ENCODE measurements around the gene ESRRB.

Gene ESRRB

DNA sequence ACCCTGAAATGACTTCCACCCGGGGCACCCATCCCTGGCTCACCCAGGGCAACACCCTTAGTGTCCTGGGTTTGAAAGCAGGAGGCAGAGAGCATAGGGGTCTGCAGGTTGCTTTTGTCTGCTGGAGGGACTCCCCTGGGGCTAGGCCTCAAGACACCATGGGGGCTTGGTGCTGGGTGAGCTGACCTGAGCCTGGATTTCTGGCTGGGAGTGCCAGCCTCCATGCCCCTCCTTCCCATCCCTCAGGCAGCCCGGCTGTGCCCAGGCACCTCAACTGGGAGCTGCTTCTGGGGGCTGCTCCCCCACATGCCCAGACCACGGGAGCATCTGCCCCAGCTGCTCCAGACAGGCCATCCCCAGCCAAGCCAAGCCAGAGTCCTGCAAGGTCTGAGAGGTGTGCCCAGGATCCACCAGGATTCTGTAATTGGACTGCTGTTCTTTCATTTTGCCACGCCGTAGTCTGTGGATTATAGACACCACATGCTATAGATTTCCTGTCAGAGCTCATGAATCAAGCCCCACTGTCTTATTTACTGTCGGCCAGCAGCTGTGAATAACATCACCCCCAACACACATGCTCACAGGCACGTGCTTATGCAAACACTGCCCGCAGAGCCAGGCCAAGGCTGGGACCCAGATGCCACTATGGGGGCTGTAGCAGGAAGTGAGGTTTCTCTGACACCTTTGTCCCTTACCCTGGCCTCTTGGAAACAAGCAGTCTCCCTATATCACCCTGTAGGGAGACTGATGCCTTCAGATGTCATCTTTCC, 29.4 kb upstream of the ESRRB start:
- ATAC-seq: peak; percentile 25
- Mint-ChIP-seq H3K9me3 (no peaks in the 10 kb centered on the region), H3K36me3 (no peaks in the 10 kb centered on the region), H3K27ac (no peak overlapping the region), H3K4me3 (no peak overlapping the region), H3K4me1 (no peaks in the 10 kb centered on the region)
- no peak for DNase-seq (ENCODE audit: low spot score in 2 of 2)

DNA sequence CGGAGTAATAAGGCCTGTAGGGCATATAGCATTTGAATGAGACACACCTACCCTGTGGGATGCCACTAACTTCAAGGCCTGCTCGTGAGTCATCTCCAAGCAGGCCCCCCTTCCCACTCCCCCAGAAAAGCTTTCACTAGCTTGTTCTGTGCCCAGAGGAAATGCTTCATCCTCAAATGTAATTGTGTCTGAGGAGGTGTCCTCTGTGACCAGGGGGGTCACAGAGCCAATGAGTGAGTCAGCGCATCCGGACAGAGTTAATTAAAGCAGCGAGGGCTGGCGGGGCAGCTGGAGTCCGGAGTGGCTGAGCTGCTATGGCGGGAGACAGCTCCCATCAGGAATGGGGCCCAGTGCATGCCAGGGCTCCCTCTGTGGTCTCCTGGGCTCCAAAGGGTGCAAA, 27.0 kb upstream of the ESRRB start:
- DNase-seq (ENCODE audit: low spot score in 2 of 2): no peak
- ATAC-seq: no peak

DNA sequence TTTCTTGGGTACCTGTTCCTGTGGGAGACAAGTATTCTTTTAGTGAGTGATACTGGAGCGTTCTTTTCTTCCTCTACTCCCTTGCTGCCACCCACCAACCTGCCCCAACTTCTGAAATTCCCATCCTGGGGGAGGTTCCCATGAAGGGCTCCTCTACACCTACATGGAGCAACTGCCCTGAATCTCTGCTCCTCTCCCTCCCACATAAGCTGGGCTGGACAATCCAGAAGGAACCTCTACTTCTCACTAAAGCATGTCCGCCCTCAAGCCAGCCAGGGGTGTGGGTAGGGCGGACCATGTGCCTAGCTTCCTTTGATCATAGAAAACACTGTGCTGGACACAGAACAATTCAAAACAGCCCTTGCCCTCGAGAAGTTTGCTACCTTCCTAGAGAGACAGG, 25.9 kb upstream of the ESRRB start:
- ATAC-seq (no peak), DNase-seq (ENCODE audit: low spot score in 2 of 2) (no peak)
- Mint-ChIP-seq H3K4me1 (no peaks in the 10 kb centered on the region), H3K9me3 (no peaks in the 10 kb centered on the region), H3K36me3 (no peaks in the 10 kb centered on the region), H3K27ac (no peak overlapping the region), H3K4me3 (no peak overlapping the region)

More for the DNA sequence above, 27.0 kb upstream of the ESRRB start:
- no peak overlapping the region for H3K4me3 Mint-ChIP-seq
- no peak overlapping the region for H3K27ac Mint-ChIP-seq
- no peaks in the 10 kb centered on the region for H3K36me3 Mint-ChIP-seq
- H3K4me1 Mint-ChIP-seq: no peaks in the 10 kb centered on the region
- no peaks in the 10 kb centered on the region for H3K9me3 Mint-ChIP-seq

DNA sequence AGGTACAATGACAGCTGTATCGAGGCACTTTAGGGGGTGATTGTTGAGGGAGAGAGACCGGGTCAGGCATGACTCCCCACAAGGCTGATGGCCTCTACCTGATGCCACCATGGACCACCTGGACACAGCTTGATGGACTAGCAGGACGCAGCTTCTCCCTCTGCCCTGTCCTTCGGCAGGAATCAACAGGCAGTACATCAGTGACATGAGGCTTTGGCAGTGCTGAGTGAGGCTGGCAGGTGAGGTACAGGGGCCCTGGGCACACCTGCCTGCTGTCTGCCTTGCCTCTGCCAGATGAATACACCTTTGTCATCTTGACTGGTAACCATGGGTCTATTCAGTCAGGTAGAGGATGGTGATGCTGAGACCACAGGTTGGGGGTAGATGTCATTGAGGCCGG, 25.3 kb upstream of the ESRRB start:
- Mint-ChIP-seq H3K4me1 (no peaks in the 10 kb centered on the region), H3K9me3 (no peaks in the 10 kb centered on the region), H3K27ac (no peak overlapping the region), H3K36me3 (no peaks in the 10 kb centered on the region), H3K4me3 (no peak overlapping the region)
- DNase-seq (ENCODE audit: low spot score in 2 of 2) (no peak), ATAC-seq (no peak)

DNA sequence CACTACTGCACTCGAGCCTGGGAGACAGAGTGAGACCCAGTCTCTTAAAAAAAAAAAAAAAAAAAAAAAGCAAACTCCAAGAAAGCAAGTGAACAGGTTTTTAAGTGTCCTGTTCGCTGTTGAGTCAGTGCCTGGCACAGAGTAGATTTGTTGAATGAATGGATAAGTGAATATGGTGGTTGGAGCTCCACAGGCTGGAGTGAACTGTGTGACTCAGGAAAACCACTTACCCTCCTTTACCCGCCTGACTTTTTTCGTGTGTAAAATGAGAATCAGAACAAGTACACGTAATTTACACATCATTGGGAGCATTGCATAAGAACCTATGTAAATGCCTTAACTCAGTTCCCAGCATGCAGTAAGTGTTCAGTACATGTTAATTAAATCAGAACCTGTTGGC, 24.0 kb upstream of the ESRRB start:
- no peaks in the 10 kb centered on the region for H3K9me3 Mint-ChIP-seq
- H3K27ac Mint-ChIP-seq: no peak overlapping the region
- no peak for DNase-seq (ENCODE audit: low spot score in 2 of 2)
- no peak overlapping the region for H3K4me3 Mint-ChIP-seq
- no peak for ATAC-seq
- no peaks in the 10 kb centered on the region for H3K4me1 Mint-ChIP-seq
- no peaks in the 10 kb centered on the region for H3K36me3 Mint-ChIP-seq

DNA sequence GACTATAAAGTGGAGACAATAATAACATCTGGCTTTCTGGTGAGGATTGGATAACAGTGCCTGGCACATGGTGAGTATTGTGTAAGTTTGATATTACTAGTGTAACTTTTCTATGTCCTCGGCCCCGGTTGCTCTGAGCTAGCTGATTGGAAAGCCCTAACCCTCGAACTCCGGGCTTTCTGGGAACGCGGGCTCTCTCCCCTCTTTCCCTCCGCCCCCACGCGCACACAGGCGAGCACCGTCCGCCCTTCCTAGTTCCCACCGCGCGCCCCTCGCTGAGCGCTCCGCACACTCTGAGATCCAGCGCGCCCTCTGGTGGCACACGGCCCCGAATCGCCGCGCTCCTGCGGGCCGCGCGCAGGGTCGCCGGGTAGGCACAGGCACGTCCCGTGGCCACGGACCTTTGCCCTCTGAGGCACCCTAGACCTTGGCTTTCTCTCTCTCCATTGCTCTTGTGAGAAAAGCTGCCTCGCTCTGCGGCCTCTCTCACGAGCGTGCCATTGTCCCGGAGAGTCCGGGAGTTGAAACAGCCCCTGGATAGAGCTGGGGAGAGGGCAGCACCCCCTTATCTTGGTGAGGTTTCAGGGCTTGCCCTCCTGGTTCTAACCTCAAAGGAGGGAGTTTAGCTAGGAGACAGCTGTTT, 23.2 kb upstream of the ESRRB start:
- no peak overlapping the region for H3K27ac Mint-ChIP-seq
- no peaks in the 10 kb centered on the region for H3K9me3 Mint-ChIP-seq
- no peak overlapping the region for H3K4me3 Mint-ChIP-seq
- no peaks in the 10 kb centered on the region for H3K36me3 Mint-ChIP-seq
- H3K4me1 Mint-ChIP-seq: no peaks in the 10 kb centered on the region
- ATAC-seq (peak; percentile 68), DNase-seq (ENCODE audit: low spot score in 2 of 2) (peak; percentile 42 to 80)

DNA sequence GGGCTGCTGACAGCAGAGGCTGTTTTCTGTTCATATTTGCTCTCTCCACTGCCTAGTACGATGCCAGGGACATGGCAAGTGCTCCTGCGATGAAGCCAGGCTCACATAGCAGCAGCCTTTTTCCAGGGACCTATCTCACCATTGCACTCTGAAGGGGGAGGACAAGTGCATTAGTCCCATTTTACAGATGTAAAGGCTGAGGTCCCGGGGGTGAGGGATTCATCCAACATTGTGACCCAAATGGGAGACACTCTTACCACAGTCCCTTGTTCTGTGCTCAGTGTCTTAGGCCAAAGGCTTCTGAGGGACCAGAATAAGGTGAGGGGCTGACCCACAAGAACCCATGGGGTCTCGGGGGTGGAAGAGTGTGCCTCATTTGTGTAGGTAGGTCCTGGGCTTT, 21.6 kb upstream of the ESRRB start:
- H3K9me3 Mint-ChIP-seq: no peaks in the 10 kb centered on the region
- no peaks in the 10 kb centered on the region for H3K36me3 Mint-ChIP-seq
- DNase-seq (ENCODE audit: low spot score in 2 of 2): no peak
- H3K4me1 Mint-ChIP-seq: no peaks in the 10 kb centered on the region
- H3K27ac Mint-ChIP-seq: no peak overlapping the region
- no peak for ATAC-seq
- no peak overlapping the region for H3K4me3 Mint-ChIP-seq

DNA sequence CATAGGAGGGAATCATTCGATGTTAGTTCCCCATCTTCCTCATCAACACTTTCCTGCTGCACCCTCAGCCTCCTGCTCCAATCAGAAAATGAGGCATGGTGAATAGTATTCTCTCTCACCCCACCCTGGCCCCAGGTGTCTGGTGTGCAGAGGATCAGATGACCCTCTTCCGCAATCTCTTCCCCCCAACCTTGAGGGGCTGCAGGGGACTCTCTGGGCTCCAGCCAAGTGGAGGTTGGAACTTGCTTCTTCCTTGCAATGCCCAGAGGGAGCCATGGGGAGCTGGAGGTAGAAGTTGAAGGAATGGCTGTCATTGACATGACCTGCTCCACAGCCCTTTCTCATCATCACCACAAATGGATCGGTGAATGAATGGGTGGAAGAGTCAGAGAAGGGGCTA, 20.2 kb upstream of the ESRRB start:
- no peaks in the 10 kb centered on the region for H3K36me3 Mint-ChIP-seq
- no peaks in the 10 kb centered on the region for H3K4me1 Mint-ChIP-seq
- H3K27ac Mint-ChIP-seq: no peak overlapping the region
- no peak overlapping the region for H3K4me3 Mint-ChIP-seq
- H3K9me3 Mint-ChIP-seq: no peaks in the 10 kb centered on the region
- DNase-seq (ENCODE audit: low spot score in 2 of 2) (no peak), ATAC-seq (no peak)

DNA sequence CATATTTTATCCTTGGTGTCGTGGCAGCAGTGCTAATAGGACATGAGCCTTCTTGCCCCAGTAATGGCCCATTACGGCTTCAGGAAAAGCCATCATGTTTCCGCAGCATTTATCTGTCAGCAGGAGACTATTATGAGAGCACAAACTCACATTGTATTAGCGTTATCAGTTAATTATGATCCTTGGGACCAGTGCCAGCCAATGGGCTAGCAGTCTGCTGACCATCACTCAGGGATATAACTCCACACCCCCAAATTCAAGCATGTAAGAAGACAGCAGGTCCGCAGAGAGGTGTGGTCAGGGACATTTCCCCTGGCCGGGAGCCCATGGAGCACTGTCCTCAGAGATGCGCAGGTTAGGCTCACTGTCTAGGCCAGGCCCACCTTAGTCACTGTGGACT, 4.9 kb upstream of the ESRRB start:
- Mint-ChIP-seq H3K9me3 (no peaks in the 10 kb centered on the region), H3K27ac (no peak overlapping the region), H3K4me3 (no peak overlapping the region), H3K4me1 (no peaks in the 10 kb centered on the region), H3K36me3 (no peaks in the 10 kb centered on the region)
- ATAC-seq: no peak
- DNase-seq (ENCODE audit: low spot score in 2 of 2): no peak

DNA sequence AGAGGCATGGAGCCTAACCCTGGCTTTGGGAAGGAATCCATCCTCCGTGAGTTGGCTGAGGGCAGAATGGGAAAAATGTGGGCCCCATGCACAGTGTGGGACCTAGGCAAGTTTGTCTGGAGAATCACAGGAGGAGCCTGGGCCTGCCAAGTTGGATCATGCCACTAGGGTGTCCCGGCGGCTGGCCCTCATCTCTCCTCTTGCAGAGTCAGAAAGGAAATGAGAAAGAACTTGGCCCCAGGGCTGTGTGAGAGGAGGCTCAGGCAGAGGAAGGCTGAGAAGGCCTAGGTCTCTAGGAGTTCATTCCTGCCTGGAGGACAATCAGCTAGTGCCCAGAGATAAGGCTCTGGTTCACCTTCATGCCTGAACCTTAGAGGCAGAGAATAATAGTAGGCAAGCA, 2.5 kb upstream of the ESRRB start:
- ATAC-seq: no peak
- Mint-ChIP-seq H3K9me3 (no peaks in the 10 kb centered on the region), H3K4me1 (peaks cover 10% of the 10 kb centered on the region), H3K4me3 (no peak overlapping the region), H3K27ac (no peak overlapping the region), H3K36me3 (no peaks in the 10 kb centered on the region)
- DNase-seq (ENCODE audit: low spot score in 2 of 2): no peak

DNA sequence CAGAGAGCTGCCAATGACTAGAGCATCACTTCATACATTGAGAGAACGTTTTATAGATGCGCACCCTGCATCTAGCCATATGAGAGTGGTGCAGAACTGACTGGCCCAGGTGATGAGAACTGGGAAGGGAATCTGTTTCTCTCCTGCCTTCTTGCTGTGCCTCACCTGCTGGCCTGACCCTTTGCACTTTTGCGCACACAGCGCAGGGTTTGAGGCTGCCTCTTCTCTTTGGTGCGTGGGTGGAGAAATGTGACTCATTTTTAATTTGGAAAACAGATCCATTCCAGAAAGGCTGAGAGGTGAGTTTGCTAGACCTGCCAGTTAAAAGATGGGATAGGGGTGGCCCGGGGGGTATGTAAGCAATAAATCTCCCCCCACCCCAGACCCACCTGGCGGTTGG, 453 bp upstream of the ESRRB start:
- no peak for DNase-seq (ENCODE audit: low spot score in 2 of 2)
- Mint-ChIP-seq H3K27ac (no peak overlapping the region), H3K36me3 (no peaks in the 10 kb centered on the region), H3K4me1 (peaks cover 10% of the 10 kb centered on the region), H3K9me3 (no peaks in the 10 kb centered on the region), H3K4me3 (no peak overlapping the region)
- no peak for ATAC-seq

DNA sequence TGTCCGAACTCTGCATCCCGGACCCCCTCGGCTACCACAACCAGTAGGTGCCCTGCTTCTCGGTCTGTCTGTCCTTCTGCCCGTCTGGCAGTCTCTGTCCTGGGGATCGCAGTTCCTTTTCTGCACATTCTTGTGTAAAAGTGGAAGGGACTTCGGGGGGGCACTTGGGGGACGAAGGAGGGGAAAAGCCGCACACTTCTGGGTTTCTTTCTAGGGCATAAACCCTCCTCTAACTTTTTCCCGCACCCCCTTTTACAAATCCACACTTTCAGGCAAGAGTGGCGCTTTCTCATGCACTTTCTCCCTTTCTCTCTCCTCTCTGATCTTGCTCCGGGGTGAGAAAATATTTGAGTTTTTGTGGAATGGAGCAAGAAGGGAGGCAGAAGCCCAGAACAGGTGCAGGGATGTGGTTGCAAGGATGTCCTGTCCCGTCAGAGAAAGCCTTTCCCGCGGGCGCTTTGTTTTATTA, 506 bp downstream of the ESRRB start:
- no peaks in the 10 kb centered on the region for H3K36me3 Mint-ChIP-seq
- DNase-seq (ENCODE audit: low spot score in 2 of 2) (no peak), ATAC-seq (no peak)
- H3K9me3 Mint-ChIP-seq: no peaks in the 10 kb centered on the region
- H3K4me3 Mint-ChIP-seq: no peak overlapping the region
- H3K4me1 Mint-ChIP-seq: peaks cover 10% of the 10 kb centered on the region
- no peak overlapping the region for H3K27ac Mint-ChIP-seq

DNA sequence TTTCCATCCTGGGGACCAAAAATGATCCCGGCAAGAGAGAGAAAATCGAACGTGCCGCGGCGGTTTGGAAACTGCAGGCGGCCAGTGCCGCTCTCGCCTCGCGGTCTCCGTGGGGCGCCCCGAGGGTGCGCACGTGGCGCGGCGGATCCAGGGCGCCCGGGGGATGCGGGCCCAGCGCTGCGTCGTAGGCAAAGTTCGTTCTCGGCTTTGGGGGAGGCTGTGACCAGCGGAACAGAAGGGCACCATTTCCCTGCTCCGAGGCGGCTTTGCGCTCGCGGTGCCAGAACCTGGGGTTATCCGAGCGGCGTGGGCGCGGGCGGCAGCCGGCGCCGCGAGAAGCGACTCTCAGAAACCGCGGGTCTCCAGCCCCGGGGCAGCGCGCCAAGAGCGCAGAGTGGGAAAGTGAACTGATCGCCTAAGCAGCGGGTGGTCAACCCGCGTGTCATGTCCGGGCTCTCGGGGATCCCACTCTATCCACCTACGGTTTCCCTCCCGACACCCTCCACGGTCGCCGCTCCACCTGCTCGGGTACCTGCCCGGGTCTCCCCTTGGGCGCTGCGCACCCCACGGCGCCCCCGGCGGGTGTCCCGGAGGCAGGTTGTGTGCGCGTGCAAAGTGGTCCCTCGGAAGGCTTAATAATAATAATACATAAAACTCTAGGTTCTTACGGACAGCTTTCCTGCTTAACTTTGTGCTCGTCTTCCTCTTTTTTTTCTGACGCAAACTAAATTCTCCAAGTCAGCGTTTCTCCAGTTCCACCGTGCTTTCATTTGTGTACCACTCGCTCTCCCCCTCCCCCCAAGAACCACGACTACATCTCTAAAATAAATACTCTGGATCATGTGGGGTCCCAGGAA, 1.2 kb downstream of the ESRRB start:
- no peak overlapping the region for H3K4me3 Mint-ChIP-seq

DNA sequence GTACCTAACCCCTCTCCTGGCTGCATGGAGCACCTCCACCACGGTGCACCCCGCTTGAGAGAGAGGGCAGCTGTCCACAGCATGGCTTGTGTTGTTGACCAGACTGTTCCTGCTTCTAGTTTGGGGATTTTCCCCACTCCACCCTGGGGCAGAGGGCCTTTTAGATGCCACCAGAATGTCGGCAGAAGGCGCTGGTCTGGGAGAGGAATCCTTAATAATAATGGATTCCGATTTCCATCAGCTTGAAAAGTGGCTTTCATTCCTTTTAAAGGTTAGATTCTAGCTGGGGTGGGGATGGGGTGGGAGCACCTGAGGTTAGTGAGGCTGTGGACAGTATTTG, 1.8 kb downstream of the ESRRB start:
- Mint-ChIP-seq H3K36me3 (no peaks in the 10 kb centered on the region), H3K4me3 (no peak overlapping the region), H3K27ac (no peak overlapping the region), H3K4me1 (peaks cover 10% of the 10 kb centered on the region), H3K9me3 (no peaks in the 10 kb centered on the region)
- ATAC-seq: no peak
- DNase-seq (ENCODE audit: low spot score in 2 of 2): no peak

More for the DNA sequence above, 1.2 kb downstream of the ESRRB start:
- H3K36me3 Mint-ChIP-seq: no peaks in the 10 kb centered on the region
- DNase-seq (ENCODE audit: low spot score in 2 of 2): no peak
- peaks cover 10% of the 10 kb centered on the region for H3K4me1 Mint-ChIP-seq
- no peak for ATAC-seq
- no peak overlapping the region for H3K27ac Mint-ChIP-seq
- no peaks in the 10 kb centered on the region for H3K9me3 Mint-ChIP-seq

DNA sequence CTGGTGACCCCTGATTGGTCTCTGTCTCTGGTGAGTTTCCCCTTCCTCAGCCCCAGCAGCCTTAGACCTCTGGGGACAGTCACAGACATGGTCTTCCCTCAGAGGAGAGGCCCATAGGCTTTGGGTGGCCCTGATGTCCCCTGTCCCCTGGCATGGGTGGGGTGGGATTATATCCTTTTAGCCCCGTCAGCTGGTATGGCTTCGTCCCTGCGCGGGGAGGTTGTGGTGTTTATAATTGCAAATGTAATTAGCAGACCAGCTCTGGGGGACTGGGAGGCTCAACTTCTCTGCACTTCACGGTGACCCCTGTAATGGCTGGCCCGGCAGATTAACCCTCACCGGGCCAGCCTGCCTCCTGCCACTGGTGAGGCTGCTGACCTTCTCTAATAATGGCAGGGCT, 5.1 kb downstream of the ESRRB start:
- no peaks in the 10 kb centered on the region for H3K9me3 Mint-ChIP-seq
- H3K36me3 Mint-ChIP-seq: no peaks in the 10 kb centered on the region
- DNase-seq (ENCODE audit: low spot score in 2 of 2) (no peak), ATAC-seq (no peak)
- H3K4me1 Mint-ChIP-seq: peaks cover 10% of the 10 kb centered on the region
- H3K4me3 Mint-ChIP-seq: no peak overlapping the region
- H3K27ac Mint-ChIP-seq: no peak overlapping the region
